T-helper 2 cell treated with Interferon-gamma antibody and Interleukin-4, amounts not matched to agents 5 μg/mL and 100 μg/mL, for 36 hours (primary cell): ENCODE results near the gene PALM.

ENCODE experiments used
- DNase-seq: peaks from one replicate; pipeline ENCODE4 v3.0.0; 2021; ENCODE audit warnings: low spot score
- H3K27ac Mint-ChIP-seq: one replicate; pipeline ENCODE4 v1.8.0; 2021; ENCODE audit warnings: mild to moderate bottlenecking, mixed read lengths
- H3K27me3 Mint-ChIP-seq: one replicate; pipeline ENCODE4 v1.8.0; 2021; ENCODE audit warnings: low read depth, mixed read lengths
- H3K36me3 Mint-ChIP-seq: one replicate; pipeline ENCODE4 v1.8.0; 2021; ENCODE audit warnings: low read depth, mixed read lengths
- H3K4me1 Mint-ChIP-seq: one replicate; pipeline ENCODE4 v1.8.0; 2021; ENCODE audit warnings: low read depth, mixed read lengths
- H3K4me3 Mint-ChIP-seq: one replicate; pipeline ENCODE4 v1.8.0; 2022; ENCODE audit warnings: mild to moderate bottlenecking, moderate library complexity, mixed read lengths
- H3K9me3 Mint-ChIP-seq: one replicate; pipeline ENCODE4 v1.8.0; 2021; ENCODE audit warnings: mixed read lengths

PALM gene

DNA sequence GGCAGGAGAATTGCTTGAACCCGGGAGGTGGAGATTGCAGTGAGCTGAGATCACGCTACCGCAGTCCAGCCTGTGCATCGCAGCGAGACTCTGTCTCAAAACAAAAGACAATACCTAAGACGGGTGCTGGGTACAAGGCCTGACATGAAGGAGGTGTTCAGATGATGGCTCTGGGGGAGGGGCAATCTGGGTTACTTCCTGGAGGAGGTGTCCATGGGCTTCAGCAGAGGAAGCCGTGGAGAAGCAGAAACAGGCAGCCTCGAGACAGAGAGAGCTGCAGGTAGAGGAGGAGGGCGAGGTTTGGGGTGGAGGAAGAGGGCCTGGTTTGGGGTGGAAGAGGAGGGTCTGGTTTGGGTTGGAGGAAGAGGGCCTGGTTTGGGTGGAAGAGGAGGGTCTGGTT lies 45.8 kb downstream of the PALM start:
- Mint-ChIP-seq H3K36me3 (no peaks in the 10 kb centered on the region), H3K4me3 (no peak overlapping the region), H3K9me3 (peaks cover under 1% of the 10 kb centered on the region), H3K4me1 (no peaks in the 10 kb centered on the region), H3K27ac (no peak overlapping the region), H3K27me3 (no peaks in the 10 kb centered on the region)
- no peak for DNase-seq

DNA sequence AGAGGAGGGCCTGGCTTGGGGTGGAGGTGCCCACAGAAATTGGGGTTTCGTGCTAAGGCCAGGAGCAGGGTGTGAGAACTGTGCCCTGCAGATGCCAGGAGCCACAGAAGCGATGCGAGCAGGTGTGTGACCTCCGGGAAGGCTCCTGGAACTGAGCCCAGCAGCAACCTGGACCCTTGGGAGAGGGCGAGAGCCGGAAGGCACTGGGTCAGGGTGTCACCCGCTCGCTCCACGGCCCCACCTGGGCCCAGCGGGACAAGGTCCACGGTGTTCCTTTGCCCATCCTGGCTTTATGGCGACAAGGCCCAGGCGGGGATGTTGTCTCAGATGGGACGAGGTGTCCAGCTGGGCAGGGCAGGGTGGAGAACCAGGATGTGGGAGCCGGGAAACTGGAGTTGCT lies 46.3 kb downstream of the PALM start:
- Mint-ChIP-seq H3K27ac (no peak overlapping the region), H3K27me3 (no peaks in the 10 kb centered on the region), H3K4me3 (no peak overlapping the region), H3K9me3 (peaks cover 3% of the 10 kb centered on the region), H3K4me1 (no peaks in the 10 kb centered on the region), H3K36me3 (no peaks in the 10 kb centered on the region)
- DNase-seq = no peak

DNA sequence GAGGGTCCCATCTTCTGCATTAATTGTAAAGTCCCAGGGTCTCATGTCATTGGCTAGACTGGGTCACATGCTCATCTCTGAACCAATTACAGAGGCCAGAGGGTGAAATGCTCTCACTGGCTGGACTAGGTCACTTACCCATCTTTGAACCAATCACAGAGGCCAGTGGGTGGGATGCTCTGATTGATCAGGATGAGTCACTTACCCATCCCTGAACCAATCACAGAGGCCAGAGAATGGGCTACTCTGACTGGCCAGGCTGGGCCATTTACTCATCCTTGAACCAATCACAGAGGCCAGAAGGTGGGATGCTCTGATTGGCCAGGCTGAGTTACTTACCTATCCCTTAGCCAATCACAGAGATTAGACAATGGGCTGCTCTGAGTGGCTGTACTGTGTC lies 47.5 kb downstream of the PALM start:
- H3K27ac Mint-ChIP-seq = no peak overlapping the region
- H3K4me3 Mint-ChIP-seq = no peak overlapping the region
- H3K9me3 Mint-ChIP-seq = peaks cover 3% of the 10 kb centered on the region
- H3K36me3 Mint-ChIP-seq = no peaks in the 10 kb centered on the region
- DNase-seq = no peak
- no peaks in the 10 kb centered on the region for H3K4me1 Mint-ChIP-seq
- no peaks in the 10 kb centered on the region for H3K27me3 Mint-ChIP-seq

DNA sequence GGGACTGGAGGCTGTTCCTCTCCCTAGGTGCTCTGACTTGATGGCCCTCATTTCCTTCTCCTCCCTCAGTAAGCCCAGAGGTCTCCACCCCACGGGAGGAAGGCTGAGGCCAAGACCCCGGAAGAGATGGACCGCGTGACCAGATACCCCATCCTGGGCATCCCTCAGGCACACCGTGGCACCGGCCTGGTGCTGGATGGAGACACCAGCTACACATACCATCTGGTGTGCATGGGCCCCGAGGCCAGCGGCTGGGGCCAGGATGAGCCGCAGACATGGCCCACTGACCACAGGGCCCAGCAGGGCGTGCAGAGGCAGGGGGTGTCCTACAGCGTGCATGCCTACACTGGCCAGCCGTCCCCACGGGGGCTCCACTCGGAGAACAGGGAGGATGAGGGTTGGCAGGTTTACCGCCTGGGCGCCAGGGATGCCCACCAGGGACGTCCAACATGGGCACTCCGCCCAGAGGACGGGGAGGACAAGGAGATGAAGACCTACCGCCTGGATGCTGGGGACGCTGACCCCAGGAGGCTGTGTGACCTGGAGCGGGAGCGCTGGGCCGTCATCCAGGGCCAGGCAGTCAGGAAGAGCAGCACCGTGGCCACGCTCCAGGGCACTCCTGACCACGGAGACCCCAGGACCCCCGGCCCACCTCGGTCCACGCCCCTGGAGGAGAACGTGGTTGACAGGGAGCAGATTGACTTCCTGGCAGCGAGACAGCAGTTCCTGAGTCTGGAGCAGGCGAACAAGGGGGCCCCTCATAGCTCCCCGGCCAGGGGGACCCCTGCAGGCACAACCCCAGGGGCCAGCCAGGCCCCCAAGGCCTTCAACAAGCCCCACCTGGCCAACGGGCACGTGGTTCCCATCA lies 48.3 kb downstream of the PALM start:
- Mint-ChIP-seq H3K27me3 (no peaks in the 10 kb centered on the region), H3K27ac (no peak overlapping the region), H3K4me1 (no peaks in the 10 kb centered on the region), H3K36me3 (no peaks in the 10 kb centered on the region), H3K9me3 (peaks cover 3% of the 10 kb centered on the region), H3K4me3 (no peak overlapping the region)
- no peak for DNase-seq

DNA sequence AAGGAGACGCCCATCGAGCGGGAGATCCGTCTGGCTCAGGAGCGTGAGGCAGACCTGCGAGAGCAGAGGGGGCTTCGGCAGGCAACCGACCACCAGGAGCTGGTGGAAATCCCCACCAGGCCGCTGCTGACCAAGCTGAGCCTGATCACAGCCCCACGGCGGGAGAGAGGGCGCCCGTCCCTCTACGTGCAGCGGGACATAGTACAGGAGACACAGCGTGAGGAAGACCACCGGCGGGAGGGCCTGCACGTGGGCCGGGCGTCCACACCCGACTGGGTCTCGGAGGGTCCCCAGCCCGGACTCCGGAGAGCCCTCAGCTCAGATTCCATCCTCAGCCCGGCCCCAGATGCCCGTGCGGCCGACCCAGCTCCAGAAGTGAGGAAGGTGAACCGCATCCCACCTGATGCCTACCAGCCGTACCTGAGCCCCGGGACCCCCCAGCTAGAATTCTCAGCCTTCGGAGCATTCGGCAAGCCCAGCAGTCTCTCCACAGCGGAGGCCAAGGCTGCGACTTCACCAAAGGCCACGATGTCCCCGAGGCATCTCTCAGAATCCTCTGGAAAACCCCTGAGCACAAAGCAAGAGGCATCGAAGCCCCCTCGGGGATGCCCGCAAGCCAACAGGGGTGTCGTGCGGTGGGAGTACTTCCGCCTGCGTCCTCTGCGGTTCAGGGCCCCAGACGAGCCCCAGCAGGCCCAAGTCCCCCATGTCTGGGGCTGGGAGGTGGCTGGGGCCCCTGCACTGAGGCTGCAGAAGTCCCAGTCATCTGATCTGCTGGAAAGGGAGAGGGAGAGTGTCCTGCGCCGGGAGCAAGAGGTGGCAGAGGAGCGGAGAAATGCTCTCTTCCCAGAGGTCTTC lies 49.3 kb downstream of the PALM start:
- DNase-seq = no peak
- H3K9me3 Mint-ChIP-seq = peaks cover 3% of the 10 kb centered on the region
- H3K36me3 Mint-ChIP-seq = no peaks in the 10 kb centered on the region
- no peak overlapping the region for H3K27ac Mint-ChIP-seq
- H3K4me1 Mint-ChIP-seq = no peaks in the 10 kb centered on the region
- H3K27me3 Mint-ChIP-seq = no peaks in the 10 kb centered on the region
- H3K4me3 Mint-ChIP-seq = no peak overlapping the region

DNA sequence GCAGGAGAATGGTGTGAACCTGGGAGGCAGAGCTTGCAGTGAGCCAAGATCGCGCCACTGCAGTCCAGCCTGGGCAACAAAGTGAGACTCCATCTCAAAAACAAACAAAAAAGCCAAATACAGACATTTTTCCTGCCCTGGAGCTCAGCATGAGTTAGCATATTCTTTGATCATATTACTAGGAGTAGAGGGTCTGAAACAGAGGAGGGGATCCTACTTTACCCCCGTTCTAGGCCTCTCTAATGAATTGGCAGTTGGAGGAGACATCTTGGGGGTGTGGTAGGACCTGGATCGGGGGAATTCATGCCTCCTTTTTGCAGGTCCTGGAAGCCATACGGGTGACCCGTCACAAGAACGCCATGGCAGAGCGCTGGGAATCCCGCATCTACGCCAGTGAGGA lies 54.4 kb downstream of the PALM start:
- no peaks in the 10 kb centered on the region for H3K36me3 Mint-ChIP-seq
- no peak for DNase-seq
- peaks cover 3% of the 10 kb centered on the region for H3K9me3 Mint-ChIP-seq
- no peaks in the 10 kb centered on the region for H3K4me1 Mint-ChIP-seq
- H3K4me3 Mint-ChIP-seq = no peak overlapping the region
- no peak overlapping the region for H3K27ac Mint-ChIP-seq
- no peaks in the 10 kb centered on the region for H3K27me3 Mint-ChIP-seq

DNA sequence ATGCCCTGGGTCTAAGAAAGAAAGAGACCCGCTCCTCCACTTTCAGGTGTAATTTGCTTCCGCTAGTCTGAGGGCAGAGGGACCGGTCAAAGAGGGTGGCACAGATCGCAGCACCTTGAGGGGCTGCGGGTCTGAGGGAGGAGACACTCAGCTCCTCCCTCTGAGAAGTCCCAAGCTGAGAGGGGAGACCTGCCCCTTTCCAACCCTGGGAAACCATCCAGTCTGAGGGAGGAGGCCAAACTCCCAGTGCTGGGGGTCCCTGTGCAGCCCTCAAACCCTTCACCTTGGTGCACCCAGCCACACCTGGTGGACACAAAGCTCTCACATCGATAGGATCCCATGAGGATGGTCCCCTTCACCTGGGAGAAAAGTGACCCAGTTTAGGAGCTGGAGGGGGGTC lies 55.1 kb downstream of the PALM start:
- H3K4me3 Mint-ChIP-seq = no peak overlapping the region
- DNase-seq = no peak
- H3K27ac Mint-ChIP-seq = no peak overlapping the region
- no peaks in the 10 kb centered on the region for H3K27me3 Mint-ChIP-seq
- H3K4me1 Mint-ChIP-seq = no peaks in the 10 kb centered on the region
- peaks cover 3% of the 10 kb centered on the region for H3K9me3 Mint-ChIP-seq
- H3K36me3 Mint-ChIP-seq = no peaks in the 10 kb centered on the region

DNA sequence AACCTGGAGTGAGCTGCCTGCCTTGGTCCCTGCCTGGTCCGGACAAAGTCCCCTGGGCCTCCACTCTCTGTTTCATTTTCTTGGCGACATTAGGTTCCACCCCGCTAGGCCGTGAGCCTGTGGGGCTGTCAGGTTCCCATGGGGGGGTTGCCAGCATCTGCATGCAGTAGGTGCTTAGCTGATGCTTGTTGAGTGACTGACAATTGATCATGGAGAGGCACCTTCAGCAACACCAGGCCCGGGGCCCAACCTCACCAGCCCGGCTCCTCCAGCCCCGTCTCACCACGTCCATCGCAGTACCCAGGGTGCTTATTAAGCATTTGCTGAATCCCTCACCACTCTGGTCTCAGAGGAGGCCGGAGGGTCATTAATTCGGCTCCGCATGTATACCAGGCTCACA lies 55.6 kb downstream of the PALM start:
- Mint-ChIP-seq H3K27me3 (no peaks in the 10 kb centered on the region), H3K9me3 (peaks cover 3% of the 10 kb centered on the region), H3K4me1 (no peaks in the 10 kb centered on the region), H3K4me3 (no peak overlapping the region), H3K36me3 (no peaks in the 10 kb centered on the region), H3K27ac (no peak overlapping the region)
- DNase-seq = no peak

DNA sequence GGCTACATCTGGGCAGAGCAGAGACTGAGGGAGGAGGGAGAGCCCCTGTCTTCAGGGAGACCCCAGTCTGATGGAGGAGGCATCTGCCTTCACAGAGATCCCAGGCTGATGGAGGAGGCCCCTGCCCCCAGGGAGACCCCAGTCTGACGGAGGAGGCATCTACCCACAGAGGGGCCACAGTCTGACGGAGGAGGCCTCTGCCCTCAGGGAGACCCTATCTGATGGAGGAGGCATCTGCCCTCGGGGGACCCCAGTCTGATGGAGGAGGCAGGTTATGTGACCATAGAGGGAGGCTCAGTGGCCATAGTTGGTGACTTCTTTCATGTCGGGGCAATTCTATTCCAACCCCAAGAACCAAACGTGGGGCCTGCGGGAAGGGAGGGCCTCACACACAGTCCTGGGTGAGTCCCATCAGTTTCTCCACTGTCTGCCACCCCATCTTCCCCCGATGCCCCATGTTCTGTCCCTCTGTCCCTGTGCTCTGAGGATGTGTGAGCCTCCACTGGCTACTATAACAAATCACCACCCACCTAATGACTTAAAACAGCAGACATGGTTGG lies 56.5 kb downstream of the PALM start:
- DNase-seq = no peak
- Mint-ChIP-seq H3K4me3 (no peak overlapping the region), H3K36me3 (no peaks in the 10 kb centered on the region), H3K4me1 (peaks cover 1% of the 10 kb centered on the region), H3K9me3 (no peaks in the 10 kb centered on the region), H3K27ac (no peak overlapping the region), H3K27me3 (no peaks in the 10 kb centered on the region)

DNA sequence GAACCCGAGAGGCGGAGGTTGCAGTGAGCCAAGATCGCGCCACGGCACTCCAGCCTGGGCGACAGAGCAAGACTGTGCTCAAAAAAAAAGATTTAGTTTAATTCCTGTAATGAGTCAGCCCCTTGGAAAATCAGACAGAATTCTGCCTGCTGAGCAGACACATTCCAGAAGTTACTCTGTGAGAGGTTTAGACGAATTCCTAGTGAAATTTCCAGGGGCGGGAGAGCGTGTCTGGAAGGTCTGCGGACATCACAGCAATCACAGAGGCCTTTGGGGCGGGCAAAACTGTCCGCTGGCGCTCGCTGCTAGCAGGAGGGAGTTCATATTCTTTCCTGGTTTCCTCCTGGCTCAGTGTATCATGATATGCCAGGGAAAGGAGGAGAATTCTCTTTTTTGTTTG lies 59.7 kb downstream of the PALM start:
- no peaks in the 10 kb centered on the region for H3K9me3 Mint-ChIP-seq
- no peak overlapping the region for H3K27ac Mint-ChIP-seq
- H3K36me3 Mint-ChIP-seq = no peaks in the 10 kb centered on the region
- peaks cover 2% of the 10 kb centered on the region for H3K27me3 Mint-ChIP-seq
- no peak overlapping the region for H3K4me3 Mint-ChIP-seq
- no peak for DNase-seq
- H3K4me1 Mint-ChIP-seq = peaks cover 3% of the 10 kb centered on the region

DNA sequence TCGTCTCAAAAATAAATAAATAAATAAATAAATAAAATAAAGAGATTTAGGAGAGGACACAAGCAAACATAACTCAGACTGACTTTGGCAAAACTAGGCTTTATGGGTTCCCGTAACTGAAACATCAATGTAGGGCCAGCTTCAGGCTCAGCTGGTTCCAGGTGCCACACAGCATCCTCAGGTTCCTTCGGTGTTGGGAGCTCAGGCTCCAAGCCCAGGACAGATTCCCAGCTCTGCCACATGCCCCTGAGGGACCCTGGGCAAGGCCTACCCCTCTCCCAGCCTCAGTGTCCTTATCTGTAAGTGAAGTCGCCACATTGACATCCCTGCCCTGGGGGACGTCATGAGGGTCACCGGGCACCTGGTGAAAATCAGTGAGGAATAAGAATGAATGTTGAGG lies 60.9 kb downstream of the PALM start:
- Mint-ChIP-seq H3K27me3 (peaks cover 2% of the 10 kb centered on the region), H3K4me3 (no peak overlapping the region), H3K4me1 (peaks cover 3% of the 10 kb centered on the region), H3K9me3 (no peaks in the 10 kb centered on the region), H3K36me3 (no peaks in the 10 kb centered on the region), H3K27ac (no peak overlapping the region)
- no peak for DNase-seq

DNA sequence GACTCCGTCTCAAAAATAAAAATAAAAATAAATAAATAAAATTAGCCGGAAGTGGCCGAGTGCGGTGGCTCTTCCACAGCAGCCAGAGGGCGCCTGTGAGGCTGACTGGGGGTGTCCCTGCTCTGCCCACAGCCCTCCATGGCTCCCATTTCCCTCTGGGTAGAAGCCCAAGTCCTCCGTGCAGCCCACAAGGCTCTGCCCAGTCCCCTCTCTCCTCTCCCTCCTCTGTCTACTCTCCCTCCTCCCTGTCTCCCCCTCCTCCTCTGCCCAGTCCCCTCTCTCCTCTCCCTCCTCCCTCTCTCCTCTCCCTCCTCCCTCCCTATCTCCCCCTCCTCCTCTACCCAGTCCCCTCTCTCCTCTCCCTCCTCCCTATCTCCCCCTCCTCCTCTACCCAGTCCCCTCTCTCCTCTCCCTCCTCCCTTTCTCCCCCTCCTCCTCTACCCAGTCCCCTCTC lies 62.6 kb downstream of the PALM start:
- Mint-ChIP-seq H3K4me1 (peaks cover 3% of the 10 kb centered on the region), H3K36me3 (no peaks in the 10 kb centered on the region), H3K4me3 (no peak overlapping the region), H3K27ac (no peak overlapping the region), H3K27me3 (peaks cover 2% of the 10 kb centered on the region), H3K9me3 (no peaks in the 10 kb centered on the region)
- no peak for DNase-seq

DNA sequence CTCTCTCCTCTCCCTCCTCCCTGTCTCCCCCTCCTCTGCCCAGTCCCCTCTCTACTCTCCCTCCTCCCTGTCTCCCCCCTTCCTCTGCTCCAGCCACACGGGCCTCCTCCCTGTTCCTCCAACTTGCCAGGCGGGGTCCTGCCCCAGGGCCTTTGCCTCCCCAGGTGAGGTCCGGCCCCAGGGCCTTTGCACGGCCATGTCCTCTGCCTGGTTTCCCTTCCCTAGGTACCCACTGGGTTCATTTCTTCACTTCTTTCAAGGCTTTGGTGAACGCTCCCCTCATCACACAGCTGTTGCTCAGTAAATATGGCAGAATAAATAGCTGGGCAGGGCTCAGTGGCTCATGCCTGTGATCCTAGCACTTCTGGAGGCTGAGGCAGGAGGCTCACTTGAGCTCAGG lies 63.3 kb downstream of the PALM start:
- H3K36me3 Mint-ChIP-seq = no peaks in the 10 kb centered on the region
- peaks cover 2% of the 10 kb centered on the region for H3K27me3 Mint-ChIP-seq
- peaks cover 3% of the 10 kb centered on the region for H3K4me1 Mint-ChIP-seq
- DNase-seq = no peak
- H3K4me3 Mint-ChIP-seq = no peak overlapping the region
- H3K27ac Mint-ChIP-seq = no peak overlapping the region
- no peaks in the 10 kb centered on the region for H3K9me3 Mint-ChIP-seq
